Measurements from ENCODE around the gene TNPO2. TPM values are rescaled to one million over a fixed set of nuclear protein-coding genes. Genes with fewer than 3 reads are reported as not detected.

The TNPO2 gene
- total and polyA plus RNA-seq, 2 of the 13 experiments (the other 11 are each of a cell fraction or from before 2014, with no cell fraction given), result 31.7 to 61.0 TPM

- TF ChIP-seq ZNF235 (CRISPR knock-in tag; IDR thresholded peaks at IDR 0.05; ENCODE audit: borderline replicate concordance), result 0 out of 2 replicates have a peak, but pooled peaks have one; percentile 46
- 0 out of 2 replicates have a peak, but pooled peaks have one; percentile 17 for TF ChIP-seq DMAP1 (CRISPR knock-in tag; IDR thresholded peaks at IDR 0.05)
- no peak for TF ChIP-seq MEIS2 (CRISPR knock-in tag; IDR thresholded peaks at IDR 0.05)
- TF ChIP-seq POGZ (CRISPR knock-in tag; IDR thresholded peaks at IDR 0.05), result peak; percentile 27; the same call in 1 of the 2 replicates
- TF ChIP-seq NR2C2 (CRISPR knock-in tag; IDR thresholded peaks at IDR 0.05; ENCODE audit: borderline replicate concordance), result no peak
- no peak for TF ChIP-seq RAD51 (IDR thresholded peaks at IDR 0.05; ENCODE audit: borderline replicate concordance)
- 0 out of 2 replicates have a peak, but pooled peaks have one; percentile 40 for TF ChIP-seq DNMT1 (CRISPR knock-in tag; IDR thresholded peaks at IDR 0.05)
- TF ChIP-seq ZNF782 (CRISPR knock-in tag; IDR thresholded peaks at IDR 0.05; ENCODE audit: borderline replicate concordance), result no peak; the same call in 1 of the 2 replicates
- TF ChIP-seq ZNF746 (CRISPR knock-in tag; IDR thresholded peaks at IDR 0.05), result no peak
- peak; percentile 75; the same call in 1 of the 2 replicates for TF ChIP-seq ZNF598 (CRISPR knock-in tag; IDR thresholded peaks at IDR 0.05; ENCODE audit: borderline replicate concordance)
- TF ChIP-seq, protein P1, sequence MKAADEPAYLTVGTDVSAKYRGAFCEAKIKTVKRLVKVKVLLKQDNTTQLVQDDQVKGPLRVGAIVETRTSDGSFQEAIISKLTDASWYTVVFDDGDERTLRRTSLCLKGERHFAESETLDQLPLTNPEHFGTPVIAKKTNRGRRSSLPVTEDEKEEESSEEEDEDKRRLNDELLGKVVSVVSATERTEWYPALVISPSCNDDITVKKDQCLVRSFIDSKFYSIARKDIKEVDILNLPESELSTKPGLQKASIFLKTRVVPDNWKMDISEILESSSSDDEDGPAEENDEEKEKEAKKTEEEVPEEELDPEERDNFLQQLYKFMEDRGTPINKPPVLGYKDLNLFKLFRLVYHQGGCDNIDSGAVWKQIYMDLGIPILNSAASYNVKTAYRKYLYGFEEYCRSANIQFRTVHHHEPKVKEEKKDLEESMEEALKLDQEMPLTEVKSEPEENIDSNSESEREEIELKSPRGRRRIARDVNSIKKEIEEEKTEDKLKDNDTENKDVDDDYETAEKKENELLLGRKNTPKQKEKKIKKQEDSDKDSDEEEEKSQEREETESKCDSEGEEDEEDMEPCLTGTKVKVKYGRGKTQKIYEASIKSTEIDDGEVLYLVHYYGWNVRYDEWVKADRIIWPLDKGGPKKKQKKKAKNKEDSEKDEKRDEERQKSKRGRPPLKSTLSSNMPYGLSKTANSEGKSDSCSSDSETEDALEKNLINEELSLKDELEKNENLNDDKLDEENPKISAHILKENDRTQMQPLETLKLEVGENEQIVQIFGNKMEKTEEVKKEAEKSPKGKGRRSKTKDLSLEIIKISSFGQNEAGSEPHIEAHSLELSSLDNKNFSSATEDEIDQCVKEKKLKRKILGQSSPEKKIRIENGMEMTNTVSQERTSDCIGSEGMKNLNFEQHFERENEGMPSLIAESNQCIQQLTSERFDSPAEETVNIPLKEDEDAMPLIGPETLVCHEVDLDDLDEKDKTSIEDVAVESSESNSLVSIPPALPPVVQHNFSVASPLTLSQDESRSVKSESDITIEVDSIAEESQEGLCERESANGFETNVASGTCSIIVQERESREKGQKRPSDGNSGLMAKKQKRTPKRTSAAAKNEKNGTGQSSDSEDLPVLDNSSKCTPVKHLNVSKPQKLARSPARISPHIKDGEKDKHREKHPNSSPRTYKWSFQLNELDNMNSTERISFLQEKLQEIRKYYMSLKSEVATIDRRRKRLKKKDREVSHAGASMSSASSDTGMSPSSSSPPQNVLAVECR (CRISPR knock-in tag; IDR thresholded peaks at IDR 0.05; ENCODE audit: borderline replicate concordance), result peak; percentile 58; the same call in 1 of the 2 replicates
- no peak for TF ChIP-seq YEATS4 (CRISPR knock-in tag; IDR thresholded peaks at IDR 0.05; ENCODE audit: borderline replicate concordance)
- TF ChIP-seq ZNF292 (CRISPR knock-in tag; IDR thresholded peaks at IDR 0.05; ENCODE audit: borderline replicate concordance, low read depth), result no peak
- TF ChIP-seq, protein P2, sequence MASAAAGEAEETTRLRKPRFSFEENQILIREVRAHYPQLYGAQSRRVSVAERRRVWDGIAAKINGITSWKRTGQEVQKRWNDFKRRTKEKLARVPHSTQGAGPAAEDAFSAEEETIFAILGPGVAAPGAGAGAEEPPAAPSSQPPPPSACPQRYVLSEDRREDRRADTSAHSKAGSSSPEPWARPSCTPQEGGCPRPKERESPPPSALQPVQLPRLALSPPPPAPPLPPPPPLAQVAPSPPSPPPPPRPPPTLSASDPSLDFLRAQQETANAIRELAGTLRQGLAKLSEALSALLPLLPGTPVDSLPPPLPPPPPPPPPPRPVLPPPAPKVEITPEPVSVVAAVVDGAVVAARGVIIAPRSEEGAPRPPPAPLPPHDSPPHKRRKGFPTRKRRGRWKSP (CRISPR knock-in tag; IDR thresholded peaks at IDR 0.05), result no peak
- TF ChIP-seq STAG1 (CRISPR knock-in tag; IDR thresholded peaks at IDR 0.05), result peak; percentile 67
- TF ChIP-seq NR1H2 (CRISPR knock-in tag; IDR thresholded peaks at IDR 0.05; ENCODE audit: borderline replicate concordance, low read depth), result no peak
- peak; percentile 83 for TF ChIP-seq RAD21 (CRISPR knock-in tag; IDR thresholded peaks at IDR 0.05)
- no peak for TF ChIP-seq SMARCE1 (IDR thresholded peaks at IDR 0.05; ENCODE audit: borderline replicate concordance)
- no peak for TF ChIP-seq TCF12 (IDR thresholded peaks at IDR 0.05)
- no peak for TF ChIP-seq TCF12 (CRISPR knock-in tag; IDR thresholded peaks at IDR 0.05)
- TF ChIP-seq ZSCAN21 (CRISPR knock-in tag; IDR thresholded peaks at IDR 0.05; ENCODE audit: borderline replicate concordance), result no peak
- no peak for TF ChIP-seq ZNF605 (CRISPR knock-in tag; IDR thresholded peaks at IDR 0.05)
- TF ChIP-seq, protein P3, sequence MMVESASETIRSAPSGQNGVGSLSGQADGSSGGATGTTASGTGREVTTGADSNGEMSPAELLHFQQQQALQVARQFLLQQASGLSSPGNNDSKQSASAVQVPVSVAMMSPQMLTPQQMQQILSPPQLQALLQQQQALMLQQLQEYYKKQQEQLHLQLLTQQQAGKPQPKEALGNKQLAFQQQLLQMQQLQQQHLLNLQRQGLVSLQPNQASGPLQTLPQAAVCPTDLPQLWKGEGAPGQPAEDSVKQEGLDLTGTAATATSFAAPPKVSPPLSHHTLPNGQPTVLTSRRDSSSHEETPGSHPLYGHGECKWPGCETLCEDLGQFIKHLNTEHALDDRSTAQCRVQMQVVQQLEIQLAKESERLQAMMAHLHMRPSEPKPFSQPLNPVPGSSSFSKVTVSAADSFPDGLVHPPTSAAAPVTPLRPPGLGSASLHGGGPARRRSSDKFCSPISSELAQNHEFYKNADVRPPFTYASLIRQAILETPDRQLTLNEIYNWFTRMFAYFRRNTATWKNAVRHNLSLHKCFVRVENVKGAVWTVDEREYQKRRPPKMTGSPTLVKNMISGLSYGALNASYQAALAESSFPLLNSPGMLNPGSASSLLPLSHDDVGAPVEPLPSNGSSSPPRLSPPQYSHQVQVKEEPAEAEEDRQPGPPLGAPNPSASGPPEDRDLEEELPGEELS (CRISPR knock-in tag; IDR thresholded peaks at IDR 0.05), result 0 out of 2 replicates have a peak, but pooled peaks have one; percentile 8
These were observed 34.0 kb upstream of the TNPO2 start (continued) for GRCh38 chr19:12757544-12758274.
